OCI-LY1 (cell line): ENCODE data around the gene AQP5.

ENCODE experiments used
- H2AFZ ChIP-seq: fragments of 200-600 bp; sonication (generic), shearing (Covaris generic); 2 replicates; pipeline ENCODE4 v1.6.0; 2014; ENCODE audit warnings: antibody characterized with exemption, mild to moderate bottlenecking, low read length
- H3F3A ChIP-seq: fragments of 200-600 bp; sonication (generic), shearing (Covaris generic); 2 replicates; pipeline ENCODE4 v1.6.0; 2014; ENCODE audit warnings: mild to moderate bottlenecking, antibody characterized with exemption, low read length, moderate library complexity; ENCODE audit not compliant: insufficient read depth
- H3K27ac ChIP-seq: fragments of 200-600 bp; sonication (generic); 2 replicates; pipeline ENCODE4 v1.5.1; 2014; ENCODE audit warnings: low read length, mixed run types, mild to moderate bottlenecking, low read depth; ENCODE audit not compliant: poor library complexity, severe bottlenecking
- H3K27me3 ChIP-seq: fragments of 200-600 bp; sonication (generic); 2 replicates; pipeline ENCODE4 v1.6.0; 2014; ENCODE audit warnings: antibody characterized with exemption, mild to moderate bottlenecking, low read length, moderate library complexity; ENCODE audit not compliant: insufficient read depth
- H3K36me3 ChIP-seq: fragments of 200-600 bp; sonication (generic); 2 replicates; pipeline ENCODE4 v1.6.1; 2014; ENCODE audit warnings: mild to moderate bottlenecking, antibody characterized with exemption, low read length, moderate library complexity, mixed read lengths; ENCODE audit not compliant: insufficient read depth
- H3K4me1 ChIP-seq: fragments of 200-600 bp; sonication (generic); 2 replicates; pipeline ENCODE4 v1.5.1; 2014; ENCODE audit warnings: mild to moderate bottlenecking, low read length, moderate library complexity; ENCODE audit not compliant: insufficient read depth, severe bottlenecking
- H3K4me2 ChIP-seq: fragments of 200-600 bp; sonication (generic), shearing (Covaris generic); 2 replicates; pipeline ENCODE4 v1.6.1; 2014; ENCODE audit warnings: low read length
- H3K4me3 ChIP-seq: fragments of 200-600 bp; sonication (generic); 2 replicates; pipeline ENCODE4 v1.5.1; 2014; ENCODE audit warnings: low read length, low read depth, mild to moderate bottlenecking, mixed read lengths; ENCODE audit not compliant: poor library complexity, severe bottlenecking
- H3K79me2 ChIP-seq: fragments of 200-600 bp; shearing (Covaris generic); 2 replicates; pipeline ENCODE4 v1.6.1; 2016; ENCODE audit warnings: mixed run types, low read length, mixed read lengths; ENCODE audit not compliant: insufficient read depth
- H3K9ac ChIP-seq: fragments of 200-600 bp; sonication (generic), shearing (Covaris generic); 2 replicates; pipeline ENCODE4 v1.6.1; 2014; ENCODE audit warnings: mild to moderate bottlenecking, low read length, mixed read lengths
- H3K9me2 ChIP-seq: fragments of 200-600 bp; sonication (generic), shearing (Covaris generic); 2 replicates; pipeline ENCODE4 v1.6.1; 2014; ENCODE audit warnings: low read depth, mild to moderate bottlenecking, low read length, mixed read lengths
- H3K9me3 ChIP-seq: fragments of 200-600 bp; shearing (Covaris generic); 2 replicates; pipeline ENCODE4 v1.6.1; 2014; ENCODE audit warnings: low read length, mixed read lengths
- H4K20me1 ChIP-seq: fragments of 200-600 bp; sonication (generic), shearing (Covaris generic); 2 replicates; pipeline ENCODE4 v1.6.0; 2016; ENCODE audit warnings: mild to moderate bottlenecking, low read length; ENCODE audit not compliant: insufficient read depth
- EZH2 ChIP-seq: fragments of 200-600 bp; sonication (generic), shearing (Covaris generic); IDR thresholded peaks from 2 replicates; pipeline ENCODE4 v1.8.0; 2017; ENCODE audit warnings: borderline replicate concordance, mixed run types, mild to moderate bottlenecking, antibody characterized with exemption, low read length, moderate library complexity, mixed read lengths
- TF ChIP-seq, protein P1 (sequence below): fragments of 200-600 bp; sonication (generic), shearing (Covaris generic); IDR thresholded peaks from 2 replicates; pipeline ENCODE4 v1.5.1; 2017; ENCODE audit warnings: mild to moderate bottlenecking, antibody characterized with exemption, low read length, moderate library complexity, mixed read lengths

Gene AQP5

GRCh38 chr12:49961111-49961922, at the start of gene AQP5:
TSS of gene AQP5 (plus strand) at chr12:49961872. CDS start at chr12:49962018, 146 bp downstream.
- no peaks in the 10 kb centered on the region for H3K36me3 ChIP-seq
- peaks cover 10% of the 10 kb centered on the region; the same call in 1 of the 2 replicates for H3K27me3 ChIP-seq
- no peak within 1 kb of the TSS for H3K4me2 ChIP-seq
- H3K9me2 ChIP-seq, result no peaks in the 10 kb centered on the region
- H3K4me1 ChIP-seq, result no peaks in the 10 kb centered on the region
- H4K20me1 ChIP-seq, result no peaks in the 10 kb centered on the region
- no peaks in the 10 kb centered on the region for H3F3A ChIP-seq
- no peak within 1 kb of the TSS for H3K4me3 ChIP-seq
- TF ChIP-seq EZH2, result no peak
- TF ChIP-seq, protein P1, sequence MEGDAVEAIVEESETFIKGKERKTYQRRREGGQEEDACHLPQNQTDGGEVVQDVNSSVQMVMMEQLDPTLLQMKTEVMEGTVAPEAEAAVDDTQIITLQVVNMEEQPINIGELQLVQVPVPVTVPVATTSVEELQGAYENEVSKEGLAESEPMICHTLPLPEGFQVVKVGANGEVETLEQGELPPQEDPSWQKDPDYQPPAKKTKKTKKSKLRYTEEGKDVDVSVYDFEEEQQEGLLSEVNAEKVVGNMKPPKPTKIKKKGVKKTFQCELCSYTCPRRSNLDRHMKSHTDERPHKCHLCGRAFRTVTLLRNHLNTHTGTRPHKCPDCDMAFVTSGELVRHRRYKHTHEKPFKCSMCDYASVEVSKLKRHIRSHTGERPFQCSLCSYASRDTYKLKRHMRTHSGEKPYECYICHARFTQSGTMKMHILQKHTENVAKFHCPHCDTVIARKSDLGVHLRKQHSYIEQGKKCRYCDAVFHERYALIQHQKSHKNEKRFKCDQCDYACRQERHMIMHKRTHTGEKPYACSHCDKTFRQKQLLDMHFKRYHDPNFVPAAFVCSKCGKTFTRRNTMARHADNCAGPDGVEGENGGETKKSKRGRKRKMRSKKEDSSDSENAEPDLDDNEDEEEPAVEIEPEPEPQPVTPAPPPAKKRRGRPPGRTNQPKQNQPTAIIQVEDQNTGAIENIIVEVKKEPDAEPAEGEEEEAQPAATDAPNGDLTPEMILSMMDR, result no peak
- H2AFZ ChIP-seq, result no peak within 1 kb of the TSS
- H3K27ac ChIP-seq, result no peak within 1 kb of the TSS
- no peaks in the 10 kb centered on the region for H3K79me2 ChIP-seq
- no peaks in the 10 kb centered on the region for H3K9me3 ChIP-seq
- H3K9ac ChIP-seq, result no peak within 1 kb of the TSS

DNA sequence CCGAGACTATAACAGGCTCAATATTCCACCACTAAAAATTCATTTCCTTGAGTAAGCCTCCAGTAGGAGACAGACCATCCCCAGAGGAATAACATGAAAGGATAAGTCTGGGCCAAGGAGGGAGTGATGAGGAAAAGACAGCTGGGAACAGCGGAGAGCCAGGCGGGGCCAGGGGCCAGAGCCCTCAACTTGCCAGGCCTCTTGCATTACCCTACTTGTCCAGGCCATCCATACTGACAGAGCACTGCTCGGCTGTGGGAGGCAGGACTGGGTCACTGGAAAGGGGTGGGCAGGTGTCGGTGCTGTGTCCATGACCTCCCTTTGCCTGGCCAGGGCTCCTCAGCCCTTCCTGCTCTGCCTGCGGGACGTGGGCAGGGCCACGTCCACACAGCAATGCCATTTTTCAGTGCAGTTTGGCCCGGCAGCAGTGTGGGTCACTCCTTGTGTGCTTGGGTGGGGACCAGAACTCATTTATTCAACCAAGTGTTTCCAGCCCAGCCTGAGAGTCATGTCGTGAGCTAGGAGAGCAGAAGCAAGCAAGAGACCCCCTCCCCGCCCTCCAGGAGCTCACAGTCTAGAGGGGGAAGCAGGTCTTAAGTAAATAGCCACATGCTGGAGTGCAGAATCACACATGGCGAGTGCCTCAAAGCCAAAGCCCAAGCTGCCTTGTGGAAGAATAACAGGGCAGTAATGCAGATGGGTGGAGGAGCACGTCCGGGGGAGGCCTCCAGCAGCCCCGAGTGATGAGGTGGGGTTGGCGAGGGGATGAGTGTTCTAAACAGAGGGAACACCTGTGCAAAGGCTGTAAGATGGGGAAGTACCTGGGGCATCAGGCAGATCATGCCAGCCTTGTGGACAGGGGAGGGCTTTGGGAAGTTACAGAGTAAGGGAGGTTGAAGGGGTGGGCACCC, 49.1 kb upstream of the AQP5 start:
- Histone ChIP-seq H3K4me2 (no peak overlapping the region), H3K4me1 (no peaks in the 10 kb centered on the region), H3K27ac (no peak overlapping the region), H3K9me3 (no peaks in the 10 kb centered on the region), H4K20me1 (no peaks in the 10 kb centered on the region), H3K79me2 (no peaks in the 10 kb centered on the region), H2AFZ (no peak overlapping the region), H3K9ac (no peak overlapping the region), H3F3A (no peaks in the 10 kb centered on the region), H3K36me3 (no peaks in the 10 kb centered on the region), H3K27me3 (peaks cover 9% of the 10 kb centered on the region; the same call in 1 of the 2 replicates), H3K9me2 (no peaks in the 10 kb centered on the region), H3K4me3 (no peak overlapping the region)
- TF ChIP-seq, protein P1, result no peak
- TF ChIP-seq EZH2, result no peak

- no peaks in the 10 kb centered on the region for H3K9me3 ChIP-seq
- H3F3A ChIP-seq, result no peaks in the 10 kb centered on the region
- no peak overlapping the region for H3K4me2 ChIP-seq
- H3K27me3 ChIP-seq, result 0 out of 2 replicates have a peak, but pooled peaks cover 9% of the 10 kb centered on the region
- no peak overlapping the region for H3K27ac ChIP-seq
- no peaks in the 10 kb centered on the region for H3K4me1 ChIP-seq
- no peak for TF ChIP-seq EZH2
- TF ChIP-seq, protein P1, result no peak
- H3K4me3 ChIP-seq, result no peak overlapping the region
- no peaks in the 10 kb centered on the region for H4K20me1 ChIP-seq
- H3K9me2 ChIP-seq, result no peaks in the 10 kb centered on the region
- H2AFZ ChIP-seq, result no peak overlapping the region
- H3K36me3 ChIP-seq, result no peaks in the 10 kb centered on the region
- no peak overlapping the region for H3K9ac ChIP-seq
- no peaks in the 10 kb centered on the region for H3K79me2 ChIP-seq
Measured at GRCh38 chr12:49916129-49916919, 45.3 kb upstream of the AQP5 start.
